SU-DHL-6 (cell line): ENCODE measurements around the gene CABP4.

ENCODE experiments used
- H2AFZ ChIP-seq: fragments of 200-600 bp; sonication (generic); 2 replicates; pipeline ENCODE4 v1.6.1; 2014; ENCODE audit warnings: low read depth, mild to moderate bottlenecking, moderate library complexity, mixed read lengths, antibody characterized with exemption, low read length; ENCODE audit not compliant: severe bottlenecking
- H3F3A ChIP-seq: fragments of 200-600 bp; shearing (Covaris generic); 2 replicates; pipeline ENCODE4 v1.6.0; 2016; ENCODE audit warnings: antibody characterized with exemption, mild to moderate bottlenecking; ENCODE audit not compliant: insufficient read depth
- H3K27ac ChIP-seq: fragments of 200-600 bp; sonication (generic); 2 replicates; pipeline ENCODE4 v1.5.1; 2016; ENCODE audit warnings: low read depth, mild to moderate bottlenecking, low read length, moderate library complexity, mixed read lengths
- H3K27me3 ChIP-seq: fragments of 200-600 bp; sonication (generic), shearing (Covaris generic); 2 replicates; pipeline ENCODE4 v1.6.0; 2014; ENCODE audit warnings: mild to moderate bottlenecking, low read length
- H3K36me3 ChIP-seq: fragments of 200-600 bp; sonication (generic); 2 replicates; pipeline ENCODE4 v1.6.1; 2014; ENCODE audit warnings: mild to moderate bottlenecking, low read length, mixed read lengths
- H3K4me2 ChIP-seq: fragments of 300-600, 200-600 bp; shearing (Covaris generic), sonication (generic); 2 replicates; pipeline ENCODE4 v1.6.0; 2014; ENCODE audit warnings: low read length, low read depth, mild to moderate bottlenecking; ENCODE audit not compliant: poor library complexity, severe bottlenecking
- H3K4me3 ChIP-seq: fragments of 200-600 bp; sonication (generic); 2 replicates; pipeline ENCODE4 v1.5.1; 2014; ENCODE audit warnings: antibody characterized with exemption, low read length, mild to moderate bottlenecking, mixed read lengths; ENCODE audit not compliant: insufficient read depth, poor library complexity, severe bottlenecking
- H3K79me2 ChIP-seq: fragments of 200-600 bp; sonication (generic); 2 replicates; pipeline ENCODE4 v1.6.1; 2014; ENCODE audit warnings: mild to moderate bottlenecking, low read length, moderate library complexity; ENCODE audit not compliant: insufficient read depth
- H3K9ac ChIP-seq: fragments of 200-600 bp; sonication (generic); 2 replicates; pipeline ENCODE4 v1.7.0; 2014; ENCODE audit warnings: mild to moderate bottlenecking, low read length
- H3K9me2 ChIP-seq: fragments of 200-600 bp; sonication (generic); replicated peaks from 2 replicates; pipeline ENCODE4 v1.6.1; 2014; ENCODE audit warnings: low read length; ENCODE audit not compliant: insufficient read depth
- H3K9me3 ChIP-seq: fragments of 200-600 bp; sonication (generic); 2 replicates; pipeline ENCODE4 v1.6.1; 2014; ENCODE audit warnings: low read length, mixed read lengths; ENCODE audit not compliant: insufficient read depth
- H4K20me1 ChIP-seq: fragments of 200-600 bp; sonication (generic); 2 replicates; pipeline ENCODE4 v1.6.1; 2014; ENCODE audit warnings: low read depth, mild to moderate bottlenecking, antibody characterized with exemption, low read length, moderate library complexity, mixed read lengths
- CTCF ChIP-seq: fragments of 200-600 bp; sonication (generic); IDR thresholded peaks from one replicate; pipeline ENCODE4 v1.5.1; 2017; ENCODE audit warnings: antibody characterized with exemption, mild to moderate bottlenecking, low read length, moderate library complexity; ENCODE audit not compliant: insufficient read depth, poor library complexity, severe bottlenecking
- EZH2phosphoT487 ChIP-seq: fragments of 200-600 bp; sonication (generic), shearing (Covaris generic); conservative IDR thresholded peaks from 2 replicates; pipeline ENCODE4 v1.6.1; 2018; ENCODE audit warnings: mild to moderate bottlenecking, antibody characterized with exemption, low read length, moderate library complexity, mixed read lengths

Gene CABP4

GRCh38 chr11:67498544-67498972 is 43.4 kb downstream of the CABP4 start:
- Histone ChIP-seq H3K9me2 (no peaks in the 10 kb centered on the region), H3K36me3 (no peaks in the 10 kb centered on the region), H3K27me3 (no peaks in the 10 kb centered on the region), H2AFZ (no peak overlapping the region), H3K27ac (no peak overlapping the region), H3F3A (no peaks in the 10 kb centered on the region), H3K9ac (no peak overlapping the region), H3K9me3 (no peaks in the 10 kb centered on the region), H3K4me2 (no peak overlapping the region), H4K20me1 (no peaks in the 10 kb centered on the region; the same call in 1 of the 2 replicates), H3K4me3 (no peak overlapping the region), H3K79me2 (peaks cover 4% of the 10 kb centered on the region)
- TF ChIP-seq CTCF (no peak), EZH2phosphoT487 (no peak)

GRCh38 chr11:67499808-67500483 is 44.8 kb downstream of the CABP4 start:
- H4K20me1 ChIP-seq = no peaks in the 10 kb centered on the region; the same call in 1 of the 2 replicates
- H3K36me3 ChIP-seq = no peaks in the 10 kb centered on the region

GRCh38 chr11:67500484-67500821 is 45.3 kb downstream of the CABP4 start:
- peaks cover 16% of the 10 kb centered on the region for H3K79me2 ChIP-seq
- H2AFZ ChIP-seq = no peak overlapping the region
- no peaks in the 10 kb centered on the region for H3K9me3 ChIP-seq
- no peak for TF ChIP-seq CTCF
- TF ChIP-seq EZH2phosphoT487 = no peak
- H4K20me1 ChIP-seq = no peaks in the 10 kb centered on the region; the same call in 1 of the 2 replicates
- H3K9me2 ChIP-seq = no peaks in the 10 kb centered on the region
- H3F3A ChIP-seq = peaks cover 1% of the 10 kb centered on the region
- no peak overlapping the region for H3K27ac ChIP-seq
- H3K4me2 ChIP-seq = no peak overlapping the region
- no peak overlapping the region for H3K4me3 ChIP-seq
- no peaks in the 10 kb centered on the region for H3K36me3 ChIP-seq
- no peaks in the 10 kb centered on the region for H3K27me3 ChIP-seq
- H3K9ac ChIP-seq = no peak overlapping the region

More at GRCh38 chr11:67499808-67500483, 44.8 kb downstream of the CABP4 start:
- no peak overlapping the region for H3K27ac ChIP-seq
- H3K9me2 ChIP-seq = no peaks in the 10 kb centered on the region
- H3K9ac ChIP-seq = no peak overlapping the region
- no peaks in the 10 kb centered on the region for H3F3A ChIP-seq
- no peak overlapping the region for H2AFZ ChIP-seq
- H3K27me3 ChIP-seq = no peaks in the 10 kb centered on the region
- no peak overlapping the region for H3K4me2 ChIP-seq
- no peak overlapping the region for H3K4me3 ChIP-seq
- no peaks in the 10 kb centered on the region for H3K9me3 ChIP-seq
- TF ChIP-seq CTCF (no peak), EZH2phosphoT487 (no peak)
- peaks cover 16% of the 10 kb centered on the region for H3K79me2 ChIP-seq
